ENCODE data around the gene IKZF2. TPM values are rescaled to one million over a fixed set of nuclear protein-coding genes. Genes with fewer than 3 reads are reported as not detected.

The IKZF2 gene
- total and polyA plus RNA-seq, 3 donors from 2014 or later: 3.0 to 11.4 (median 9.1) TPM

GRCh38 chr2:213150315-213151097, 906 bp downstream of the IKZF2 start:
- intact Hi-C loops (cut with DNase I; ENCODE audit: low total_unique reads): loop anchor here (10.0 kb wide), 1 partner anchor 376 kb away; no protein-coding TSS in a partner anchor
- 3% methylated on average over 10 of the region's 10 CpGs for WGBS, 2 donors
- peak; percentile 37 for DNase-seq
- H3K4me3 ChIP-seq: peak overlapping the region; percentile 58 to 71
- H3K9me3 ChIP-seq: no peaks in the 10 kb centered on the region
- H3K36me3 ChIP-seq (ENCODE audit: low read depth, missing control alignments): no peaks in the 10 kb centered on the region
- no peaks in the 10 kb centered on the region for H3K27me3 ChIP-seq
- TF ChIP-seq CTCF (IDR thresholded peaks at IDR 0.05) (no peak), POLR2A (IDR thresholded peaks at IDR 0.05) (no peak)
- no peaks in the 10 kb centered on the region for H3K4me1 ChIP-seq
- H3K27ac ChIP-seq: peak overlapping the region; percentile 73 to 82

GRCh38 chr2:213149949-213150314, 1.5 kb downstream of the IKZF2 start:
- H3K4me3 ChIP-seq: peak overlapping the region; percentile 58 to 71
- no peak for DNase-seq
- intact Hi-C loops (cut with DNase I; ENCODE audit: low total_unique reads): loop anchor here (10.0 kb wide), 1 partner anchor 375 kb away; no protein-coding TSS in a partner anchor
- no peaks in the 10 kb centered on the region for H3K36me3 ChIP-seq (ENCODE audit: low read depth, missing control alignments)
- 1% methylated on average over 7 of the region's 7 CpGs for WGBS, 2 donors
- H3K27me3 ChIP-seq: no peaks in the 10 kb centered on the region
- TF ChIP-seq CTCF (IDR thresholded peaks at IDR 0.05) (no peak), POLR2A (IDR thresholded peaks at IDR 0.05) (no peak)
- peak overlapping the region; percentile 73 to 82 for H3K27ac ChIP-seq
- no peaks in the 10 kb centered on the region for H3K4me1 ChIP-seq
- no peaks in the 10 kb centered on the region for H3K9me3 ChIP-seq

- H3K36me3 ChIP-seq (ENCODE audit: low read depth, missing control alignments): no peaks in the 10 kb centered on the region
- H3K4me1 ChIP-seq: no peaks in the 10 kb centered on the region
- no peaks in the 10 kb centered on the region for H3K9me3 ChIP-seq
- no peaks in the 10 kb centered on the region for H3K27me3 ChIP-seq
- DNase-seq: no peak
- no peak overlapping the region for H3K27ac ChIP-seq
- intact Hi-C loops (cut with DNase I; ENCODE audit: low total_unique reads): no loop called here
- TF ChIP-seq CTCF (IDR thresholded peaks at IDR 0.05): no peak
- no peak for TF ChIP-seq POLR2A (IDR thresholded peaks at IDR 0.05)
- H3K4me3 ChIP-seq: peak overlapping the region; percentile 58 to 71
- 34 to 36% methylated on average over 3 of the region's 3 CpGs for WGBS, 2 donors
These were observed 2.0 kb downstream of the IKZF2 start for GRCh38 chr2:213149294-213149875.

GRCh38 chr2:213148572-213149261, 2.7 kb downstream of the IKZF2 start:
- no peak overlapping the region for H3K4me3 ChIP-seq
- no peak overlapping the region for H3K27ac ChIP-seq
- H3K4me1 ChIP-seq: no peaks in the 10 kb centered on the region
- H3K36me3 ChIP-seq (ENCODE audit: low read depth, missing control alignments): no peaks in the 10 kb centered on the region
- H3K9me3 ChIP-seq: no peaks in the 10 kb centered on the region
- intact Hi-C loops (cut with DNase I; ENCODE audit: low total_unique reads): no loop called here
- H3K27me3 ChIP-seq: no peaks in the 10 kb centered on the region
- DNase-seq: no peak
- 47 to 50% methylated on average over 2 of the region's 2 CpGs for WGBS, 2 donors
- TF ChIP-seq POLR2A (IDR thresholded peaks at IDR 0.05): no peak
- TF ChIP-seq CTCF (IDR thresholded peaks at IDR 0.05): no peak
